NCI-H2107 treated with DMSO at 0.1 percent for 48 hours (cell line): ENCODE results near the gene AGBL4.

Source experiments
- DNase-seq: peaks from one replicate; lab custom pipeline; 2025; ENCODE audit not compliant: unreplicated experiment; lab: John Stamatoyannopoulos, UW

The AGBL4 gene

DNA sequence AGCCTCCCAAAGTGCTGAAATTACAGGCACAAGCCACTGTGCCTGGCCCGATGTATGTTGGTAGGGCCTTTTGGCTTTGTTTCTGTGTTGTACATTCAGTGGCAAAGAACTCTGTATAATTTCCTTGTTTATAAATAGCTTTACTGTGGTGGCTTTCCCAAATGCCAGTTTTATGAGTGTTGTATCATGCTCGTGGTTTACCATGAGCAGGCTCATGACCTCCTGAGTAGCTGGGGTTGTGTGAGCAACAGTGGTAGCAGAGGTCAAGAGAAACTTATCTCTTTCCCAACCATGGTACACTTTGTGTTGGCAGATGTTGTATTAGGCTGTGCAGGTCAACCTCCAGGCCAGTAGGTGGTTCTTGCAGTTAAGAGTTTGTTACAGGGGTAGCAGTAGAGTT is 826.7 kb downstream of the AGBL4 start:
- DNase-seq: no peak

DNA sequence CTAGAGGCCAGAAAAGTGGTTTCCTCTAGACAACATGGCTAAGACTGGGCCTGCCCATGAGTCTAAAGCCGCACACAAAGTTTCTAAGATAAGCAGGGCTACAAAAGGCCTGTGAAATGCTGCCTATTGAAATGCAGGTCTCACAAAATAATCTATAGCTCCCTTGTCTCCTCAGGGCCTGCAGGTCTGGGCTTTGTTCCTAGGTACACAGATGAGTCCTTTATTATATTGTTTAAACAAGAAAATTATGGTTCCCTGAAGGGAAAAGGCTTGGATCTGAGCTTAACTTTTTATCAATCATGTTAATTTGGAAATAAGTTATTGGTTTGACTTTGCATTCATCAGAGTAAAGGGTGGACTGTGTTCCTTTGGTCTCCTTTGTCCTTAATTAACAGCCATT is 833.6 kb downstream of the AGBL4 start:
- DNase-seq: no peak

DNA sequence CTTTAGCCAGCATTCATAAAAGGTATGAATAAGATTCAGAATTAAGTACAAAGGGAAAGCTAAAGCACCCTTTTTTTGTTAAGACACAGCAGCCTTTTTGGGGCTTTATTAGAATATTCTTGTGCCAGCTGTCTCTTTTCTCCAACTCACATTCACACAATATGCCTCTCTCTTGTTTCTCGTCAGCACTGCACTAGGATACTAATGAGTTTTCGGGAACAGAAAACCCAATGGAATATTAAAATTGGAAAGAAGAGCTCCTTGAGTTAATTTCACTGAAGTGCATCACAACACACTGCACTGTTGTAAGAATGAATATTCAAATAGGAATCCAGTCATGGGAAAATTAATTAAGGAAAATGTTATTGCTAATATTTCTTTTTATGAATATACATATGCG is 836.7 kb downstream of the AGBL4 start:
- no peak for DNase-seq

DNA sequence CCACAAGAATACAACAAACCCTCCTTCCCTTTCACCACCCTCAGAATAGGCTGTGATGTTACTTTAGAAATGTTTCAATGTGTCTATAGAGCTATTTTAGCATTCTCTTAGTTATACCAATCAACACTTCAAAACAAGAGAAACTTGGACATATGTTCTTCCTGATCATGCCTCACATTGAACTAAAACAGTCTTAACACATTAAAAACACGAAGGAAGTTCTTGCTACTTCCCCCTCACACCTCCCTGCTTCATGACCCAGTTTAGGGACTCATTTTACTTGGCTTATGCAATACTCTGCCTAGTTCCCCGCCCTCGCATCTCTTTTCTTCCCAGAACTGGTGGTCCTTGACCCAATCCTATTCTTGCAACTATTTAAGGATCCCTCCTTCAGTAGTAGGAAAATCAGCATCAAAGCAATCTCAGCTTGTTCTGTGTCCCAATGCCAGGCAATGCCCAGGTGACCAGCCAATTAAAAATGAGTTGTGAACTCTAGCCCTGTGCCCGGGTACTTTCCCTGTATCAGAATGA is 838.2 kb downstream of the AGBL4 start:
- no peak for DNase-seq

DNA sequence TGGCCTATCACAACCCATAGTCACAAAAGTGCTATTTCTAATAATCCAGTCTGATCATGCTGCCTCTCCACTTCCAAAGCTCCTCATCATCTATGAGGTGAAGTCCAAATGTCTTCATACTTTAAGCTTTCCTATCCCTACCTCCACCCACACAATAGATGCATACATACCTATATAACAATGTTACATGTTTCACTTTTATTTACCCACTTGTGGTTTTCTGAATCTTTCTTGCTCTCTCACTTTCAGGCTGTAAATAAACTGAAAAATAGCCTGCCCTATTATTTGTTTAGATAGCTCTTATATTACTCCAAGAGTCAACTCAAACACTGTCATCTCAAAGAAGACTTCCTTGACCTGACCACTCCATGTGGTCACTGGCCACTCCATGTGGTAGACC is 840.3 kb downstream of the AGBL4 start:
- DNase-seq: no peak

DNA sequence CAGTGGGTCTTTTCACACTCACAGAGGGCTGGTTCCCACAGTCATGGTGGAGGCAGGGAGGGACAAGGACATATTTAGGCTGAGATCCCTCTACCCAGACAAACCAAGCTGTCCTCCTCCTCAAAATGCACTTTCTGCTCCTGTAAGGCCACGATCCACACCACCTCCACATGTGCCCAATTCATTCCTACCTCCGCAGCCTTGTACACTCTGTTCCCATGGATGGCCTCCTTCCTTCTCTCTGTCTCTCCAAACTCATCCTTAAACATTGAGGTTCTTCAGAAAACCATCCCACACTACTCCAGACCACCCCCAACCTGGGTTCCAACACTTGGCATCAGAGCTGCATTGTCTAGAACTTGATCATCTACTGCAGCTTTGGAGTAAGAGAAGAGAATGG is 842.7 kb downstream of the AGBL4 start:
- no peak for DNase-seq

DNA sequence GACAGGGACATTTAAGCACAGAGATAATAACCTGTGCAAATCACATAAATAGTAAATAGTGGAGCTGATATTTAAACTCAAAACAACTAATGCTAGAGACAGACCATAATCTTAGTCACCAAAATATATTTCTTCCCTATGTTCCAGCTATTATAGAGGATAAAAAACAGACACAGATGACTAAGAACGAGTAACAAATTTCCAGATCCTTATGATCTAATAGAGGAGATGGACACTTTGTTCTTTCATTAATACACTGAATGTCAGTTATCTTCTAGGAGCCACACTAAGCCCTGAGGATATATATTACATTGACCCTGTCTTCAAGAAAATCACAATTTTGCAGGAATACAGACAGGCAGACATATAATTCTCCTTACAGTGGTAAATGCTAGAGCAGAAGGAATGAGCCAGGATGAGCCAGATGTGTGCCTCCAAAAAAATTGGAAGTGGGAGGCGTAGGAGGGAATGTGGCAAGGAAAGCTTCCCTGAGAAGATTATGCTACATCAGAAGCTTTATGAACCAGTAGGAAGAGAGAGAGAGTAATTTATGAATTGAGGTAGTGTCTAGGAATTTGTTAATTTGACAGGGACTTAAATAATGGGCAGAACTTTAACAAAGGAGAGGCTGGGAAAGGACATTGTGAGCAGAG is 851.7 kb downstream of the AGBL4 start:
- DNase-seq: no peak

DNA sequence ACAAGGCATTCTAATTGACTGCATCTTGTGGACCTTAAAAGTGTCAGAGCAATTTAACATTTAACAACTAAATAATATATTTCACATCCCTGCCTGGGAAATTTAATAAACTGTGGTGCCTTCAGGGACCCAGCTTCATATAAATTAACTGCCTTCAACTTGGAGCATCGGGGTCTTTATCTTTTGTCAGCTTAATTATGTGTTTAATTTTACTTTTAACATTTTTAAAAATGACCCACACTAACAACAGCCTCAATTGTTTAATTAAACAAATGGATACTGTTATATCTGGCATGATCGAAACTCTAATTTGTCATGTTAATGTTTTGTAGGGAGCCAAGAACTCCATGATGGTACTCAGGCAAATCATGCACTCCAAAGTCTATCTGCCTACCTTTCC is 857.7 kb downstream of the AGBL4 start:
- no peak for DNase-seq

DNA sequence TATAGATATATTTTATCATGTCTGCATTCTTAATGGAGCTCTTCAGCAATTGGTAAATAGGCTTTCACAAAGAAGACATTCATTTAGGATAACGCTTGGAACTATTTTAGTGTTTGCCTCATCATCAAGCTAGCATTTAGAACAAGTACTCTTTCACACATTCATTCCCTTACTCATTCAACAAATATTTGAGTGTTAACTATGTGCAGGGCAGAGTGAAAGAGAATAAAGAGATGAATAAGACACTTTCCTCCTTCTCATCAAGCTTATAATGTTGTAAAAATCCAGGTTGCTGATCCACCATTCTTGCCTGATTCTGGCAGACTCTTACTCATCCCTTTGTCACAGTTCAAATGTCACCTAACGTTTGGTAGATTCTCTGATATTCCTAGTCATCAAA is 860.7 kb downstream of the AGBL4 start:
- no peak for DNase-seq

DNA sequence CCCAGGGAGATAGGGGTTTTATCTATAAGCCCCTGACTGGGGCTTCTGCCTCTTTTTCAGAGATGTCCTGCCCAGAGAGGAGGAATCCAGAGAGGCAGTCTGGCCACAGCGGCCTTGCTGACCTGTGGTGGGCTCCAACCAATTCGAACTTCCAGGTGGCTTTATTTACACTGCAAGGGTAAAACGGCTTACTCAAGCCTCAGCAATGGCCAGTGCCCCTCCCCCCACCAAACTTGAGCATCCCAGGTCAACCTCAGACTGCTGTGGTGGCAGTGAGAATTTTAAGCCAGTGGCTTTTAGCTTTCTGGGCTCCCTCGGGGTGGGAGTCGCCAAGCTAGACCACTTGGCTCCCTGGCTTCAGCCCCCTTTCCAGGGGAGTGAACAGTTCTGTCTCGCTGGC is 863.1 kb downstream of the AGBL4 start:
- no peak for DNase-seq

DNA sequence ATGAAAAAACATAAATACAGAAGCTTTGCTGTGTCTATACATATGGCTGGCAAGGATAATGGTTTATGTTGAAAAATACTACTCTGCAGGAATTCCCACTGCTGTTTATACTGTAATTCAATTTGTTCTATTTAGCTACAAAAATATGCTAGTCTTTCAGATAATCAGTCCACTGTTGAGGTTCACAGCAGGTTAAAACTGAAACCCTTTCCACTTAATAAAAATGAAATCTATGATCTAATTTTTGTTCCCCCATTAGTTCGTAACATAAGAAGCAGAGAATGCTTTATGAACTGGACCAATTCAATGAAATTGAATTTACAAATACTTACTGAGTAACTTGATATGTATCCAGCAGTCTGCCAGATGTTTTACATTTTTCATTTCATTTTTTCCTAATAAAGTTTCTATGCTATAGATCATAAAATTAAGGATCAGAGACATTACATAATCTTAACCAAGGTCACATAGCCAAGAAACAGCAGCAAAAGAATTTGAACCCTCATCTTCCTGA is 887.0 kb downstream of the AGBL4 start:
- no peak for DNase-seq

DNA sequence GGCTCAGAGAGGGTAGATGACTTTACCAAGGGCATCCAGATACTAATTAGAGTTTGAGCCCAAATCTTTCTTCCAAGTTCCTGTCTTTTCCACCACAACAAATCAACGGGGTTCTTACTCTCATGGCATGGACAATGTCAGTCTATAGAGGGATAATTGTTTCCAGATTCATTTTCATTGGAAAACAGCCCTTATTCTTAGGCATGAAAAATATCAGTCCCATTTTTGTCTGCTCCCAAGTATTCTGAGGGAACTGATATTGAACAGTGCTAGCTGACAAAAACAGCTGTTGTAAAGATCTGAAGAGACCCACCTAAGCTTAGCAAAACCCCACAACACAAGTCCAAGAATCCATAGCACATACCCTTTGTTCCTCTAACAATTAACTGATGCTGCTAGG is 898.0 kb downstream of the AGBL4 start:
- DNase-seq: no peak

DNA sequence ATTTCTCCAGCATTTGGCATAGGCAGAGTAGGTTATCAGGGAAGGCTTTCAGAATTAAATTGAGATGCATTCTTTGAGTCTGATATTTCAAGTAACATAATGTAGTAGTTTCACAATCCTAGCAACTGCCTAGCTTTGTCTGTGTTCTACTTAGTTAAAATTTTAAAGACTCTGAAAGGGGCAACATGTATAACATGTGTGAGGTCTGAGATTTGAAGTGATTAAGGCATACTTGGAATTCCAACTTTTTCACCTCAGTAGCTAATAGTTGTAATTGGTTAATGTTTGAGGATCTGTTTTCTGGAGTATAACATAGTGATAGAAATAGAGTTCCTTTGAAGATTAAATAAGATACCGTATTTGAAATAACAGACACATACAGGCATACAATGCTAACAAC is 911.8 kb downstream of the AGBL4 start:
- DNase-seq: no peak

DNA sequence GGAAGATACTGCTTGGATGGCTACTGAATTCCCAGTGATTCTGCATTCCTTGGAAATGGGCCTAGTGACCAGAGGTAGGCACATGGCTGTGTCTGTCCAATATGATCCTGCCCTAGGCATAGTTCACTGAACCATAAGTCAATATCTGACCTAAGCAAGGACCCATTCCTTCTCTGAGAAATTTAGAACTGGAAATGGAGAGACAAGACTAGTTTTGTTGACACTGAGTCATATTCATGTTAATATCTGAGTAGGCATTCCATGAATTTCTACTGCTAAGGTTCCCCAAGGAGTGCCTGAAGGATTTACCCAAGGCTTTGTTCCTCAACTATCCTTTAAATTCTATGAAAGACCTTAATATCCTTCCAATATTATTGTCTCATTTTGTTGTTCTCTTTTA is 917.3 kb downstream of the AGBL4 start:
- no peak for DNase-seq

DNA sequence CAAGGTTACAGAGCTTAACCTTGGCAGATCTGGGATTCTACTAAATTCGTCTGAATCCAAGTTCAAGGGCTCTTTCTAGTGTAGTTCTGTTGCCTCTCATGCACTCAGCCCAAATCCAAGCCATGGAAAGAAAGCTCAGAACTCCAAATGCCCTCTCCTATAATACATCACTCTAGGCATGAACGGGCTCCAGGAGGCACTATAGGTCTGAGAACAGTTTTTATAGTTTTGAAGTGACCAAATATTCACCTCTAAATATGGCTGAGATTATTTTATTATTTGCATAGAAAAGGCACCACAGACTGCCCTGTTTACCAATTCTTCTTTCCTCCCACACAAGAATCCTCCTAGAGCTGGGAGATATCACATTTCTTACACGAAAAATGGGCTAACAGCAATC is 919.2 kb downstream of the AGBL4 start:
- DNase-seq: no peak

DNA sequence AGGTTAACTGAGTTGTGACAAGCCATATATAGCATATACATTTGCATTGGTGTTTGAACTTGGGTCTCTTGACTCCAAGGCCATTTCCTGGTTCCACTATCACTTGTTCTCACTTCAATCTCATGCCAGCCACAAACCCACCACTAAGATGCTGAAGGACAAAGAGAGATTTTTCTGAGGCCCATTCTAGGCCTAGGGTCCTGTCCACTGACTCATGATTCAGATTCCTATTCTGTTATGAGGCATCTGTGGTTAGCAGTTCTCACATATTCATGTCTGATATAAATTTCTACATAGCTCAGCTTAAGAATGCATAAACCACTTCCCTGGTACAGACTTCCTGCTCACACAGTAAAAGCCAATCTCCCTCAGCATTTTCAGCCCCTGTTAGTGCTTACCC is 921.0 kb downstream of the AGBL4 start:
- DNase-seq: no peak

DNA sequence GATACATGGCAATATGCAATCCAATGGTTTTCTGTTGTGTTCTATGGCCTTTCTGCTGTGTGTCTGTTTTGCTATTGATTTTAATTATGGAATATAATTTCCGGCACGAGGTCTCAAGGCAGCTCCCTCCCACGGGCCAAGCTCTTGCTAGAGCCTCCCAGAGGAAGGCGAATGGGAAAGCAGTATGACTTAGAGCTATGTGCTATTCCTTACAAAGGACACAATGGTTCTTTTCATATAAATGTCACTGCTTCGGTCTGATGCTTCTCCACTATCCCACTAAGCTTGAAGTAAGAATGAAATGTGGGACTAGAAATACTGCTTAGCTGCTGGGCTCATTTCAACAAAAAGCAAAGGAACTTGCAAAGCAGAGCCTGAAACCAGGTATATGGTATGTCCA is 924.9 kb downstream of the AGBL4 start:
- DNase-seq: no peak

DNA sequence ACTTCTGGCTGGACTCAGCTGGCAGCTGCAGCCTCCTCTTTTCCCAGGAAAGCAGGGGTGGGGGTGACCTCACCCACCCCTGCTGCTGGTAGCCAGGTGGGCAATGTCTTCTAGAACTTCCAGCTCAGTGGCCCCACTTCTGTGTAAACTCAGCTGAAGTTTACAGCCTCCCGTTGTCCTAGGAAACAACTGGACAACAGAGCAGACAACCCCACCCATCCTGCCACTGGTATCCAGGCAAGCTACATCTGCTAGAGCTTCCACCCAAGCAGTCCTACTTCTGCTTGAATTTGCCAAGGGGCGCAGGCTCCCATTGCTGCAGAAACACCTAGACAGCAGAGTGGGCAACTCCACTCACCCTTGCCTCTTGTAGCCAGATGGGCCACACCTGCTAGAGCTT is 937.4 kb downstream of the AGBL4 start:
- DNase-seq: no peak

DNA sequence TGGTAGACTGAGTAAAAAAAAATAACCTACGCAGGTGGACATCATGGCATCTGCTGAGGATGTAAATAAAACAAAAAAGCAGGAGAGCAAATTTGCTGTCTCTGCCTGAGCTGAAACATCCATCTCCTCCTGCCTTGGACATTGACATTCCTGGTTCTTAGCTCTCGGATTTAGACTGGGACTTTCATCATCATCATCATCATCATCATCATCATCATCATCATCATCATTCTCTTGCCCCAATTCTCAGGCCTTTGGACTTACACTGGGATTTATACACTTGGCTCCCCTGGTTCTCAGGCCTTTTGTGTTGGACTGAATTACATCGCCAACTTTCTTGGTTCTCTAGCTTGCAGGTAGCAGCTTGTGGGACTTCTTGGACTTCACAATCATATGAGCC is 938.7 kb downstream of the AGBL4 start:
- no peak for DNase-seq

DNA sequence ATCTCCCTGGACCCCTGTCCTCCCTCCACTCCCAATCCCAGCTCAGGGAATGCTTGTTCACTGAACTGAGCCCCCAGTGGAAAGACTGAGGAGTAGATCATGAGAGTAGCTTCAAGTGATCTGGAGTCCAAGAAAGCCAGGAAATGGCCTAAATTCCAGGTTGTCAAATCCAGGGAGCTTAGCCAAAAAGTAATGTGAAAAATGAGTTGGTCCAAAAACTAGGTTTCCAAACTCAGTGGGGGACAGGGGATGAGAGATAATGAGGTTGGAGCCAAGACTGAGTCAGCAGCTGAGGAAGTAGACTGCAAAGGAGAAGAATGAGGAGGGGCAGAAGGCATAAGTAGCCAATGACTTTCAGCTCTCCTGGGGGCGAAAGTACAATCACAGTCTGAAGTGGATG is 963.0 kb downstream of the AGBL4 start:
- DNase-seq: no peak

DNA sequence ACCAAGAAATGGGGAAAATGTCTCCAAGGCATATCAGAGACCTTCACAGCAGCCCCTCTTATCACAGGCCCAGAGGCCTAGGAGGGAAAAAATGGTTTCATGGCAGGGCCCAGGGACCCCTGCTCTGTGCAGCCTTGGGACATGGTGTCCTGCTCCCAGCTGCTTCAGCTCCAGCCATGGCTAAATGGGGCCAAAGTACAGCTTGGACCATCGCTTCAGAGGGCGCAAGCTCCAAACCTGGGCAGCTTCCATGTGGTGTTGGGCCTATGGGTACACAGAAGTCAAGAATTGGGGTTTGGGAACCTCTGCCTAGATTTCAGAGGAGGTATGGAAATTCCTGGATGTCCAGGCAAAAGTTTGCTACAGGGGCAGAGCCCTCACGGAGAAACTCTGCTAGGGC is 964.7 kb downstream of the AGBL4 start:
- DNase-seq: no peak

DNA sequence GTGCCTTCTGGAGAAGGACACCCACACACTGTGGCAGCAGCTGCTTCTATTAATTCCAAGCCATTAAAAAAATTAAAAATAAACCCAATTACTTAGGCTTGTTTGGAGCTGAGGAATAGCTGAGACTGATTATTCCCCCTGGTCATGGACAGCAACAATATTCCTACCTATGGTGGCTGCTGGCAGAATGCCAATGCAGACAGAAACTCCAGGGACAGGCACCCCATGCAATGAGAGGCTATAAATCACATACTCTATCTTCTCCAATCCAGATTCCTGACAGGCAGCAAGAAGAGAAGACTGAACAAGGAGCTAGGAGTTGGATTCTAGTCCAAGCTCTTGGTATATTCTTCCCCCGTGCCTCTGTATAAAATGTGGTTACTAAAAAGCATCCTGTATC is 971.7 kb downstream of the AGBL4 start:
- no peak for DNase-seq

DNA sequence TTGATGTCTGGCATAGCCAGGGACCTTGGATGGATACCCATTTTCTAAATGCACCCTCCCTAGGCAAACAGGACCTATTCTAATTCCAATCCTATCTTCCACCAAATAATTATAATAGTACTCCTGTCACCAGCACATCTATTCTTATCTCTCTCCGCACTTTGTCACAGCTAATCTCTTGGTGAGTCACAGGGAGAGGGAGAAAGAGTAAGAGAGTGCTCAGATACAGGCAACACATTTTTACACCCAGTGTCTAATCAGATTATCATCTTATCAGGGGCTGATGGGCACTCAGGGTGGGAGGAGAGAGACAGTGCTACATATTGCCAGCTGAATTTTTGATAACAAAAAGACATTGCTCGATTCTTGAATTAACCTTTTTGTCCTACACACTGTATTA is 972.1 kb downstream of the AGBL4 start:
- no peak for DNase-seq
